ENCODE measurements around the gene MACROD2. TPM values are rescaled to one million over a fixed set of nuclear protein-coding genes. Genes with fewer than 3 reads are reported as not detected.
"Not testable (repeated sequence)": the region's sequence is repeated elsewhere in the genome, so short reads cannot be mapped to it uniquely, and the experiment has no call there.

MACROD2 gene
- total RNA-seq, 4 donors from 2014 or later: 1.8 to 4.8 (median 2.9) TPM

GRCh38 chr20:14925300-14925699, 930.0 kb downstream of the MACROD2 start:
- 85 to 94% methylated on average over 1 of the region's 1 CpG for WGBS, 2 donors
- DNase-seq: no peak
- intact Hi-C loops (cut with DNase I): no loop called here

GRCh38 chr20:14926436-14926835, 931.1 kb downstream of the MACROD2 start:
- H3K4me3 ChIP-seq; H3K9me3 ChIP-seq; H3K27ac ChIP-seq; H3K36me3 ChIP-seq; intact Hi-C loops (cut with DNase I); H3K27me3 ChIP-seq; DNase-seq; H3K4me1 ChIP-seq: not testable (repeated sequence)
- WGBS, 2 donors: 88 to 89% methylated on average over 2 of the region's 2 CpGs

More at GRCh38 chr20:14925300-14925699, 930.0 kb downstream of the MACROD2 start:
- H3K4me1 ChIP-seq: peaks cover 0 to 11% (median 10%) of the 10 kb centered on the region in 3 donors
- no peaks in the 10 kb centered on the region for H3K9me3 ChIP-seq
- H3K27ac ChIP-seq: no peak overlapping the region
- TF ChIP-seq POLR2A (IDR thresholded peaks at IDR 0.05) (no peak), CTCF (IDR thresholded peaks at IDR 0.05) (no peak)
- H3K4me3 ChIP-seq: no peak overlapping the region
- H3K36me3 ChIP-seq: no peaks in the 10 kb centered on the region
- H3K27me3 ChIP-seq: no peaks in the 10 kb centered on the region

- Histone ChIP-seq H3K27me3 (no peaks in the 10 kb centered on the region), H3K4me1 (peaks cover 0 to 5% (median 1%) of the 10 kb centered on the region in 3 donors), H3K27ac (no peak overlapping the region), H3K9me3 (no peaks in the 10 kb centered on the region), H3K36me3 (no peaks in the 10 kb centered on the region), H3K4me3 (no peak overlapping the region)
- intact Hi-C loops (cut with DNase I): no loop called here
- 4 to 24% methylated on average over 3 of the region's 3 CpGs for WGBS, 2 donors
- DNase-seq: no peak
- no peak for TF ChIP-seq POLR2A (IDR thresholded peaks at IDR 0.05)
- TF ChIP-seq CTCF (IDR thresholded peaks at IDR 0.05): no peak
These were observed 932.8 kb downstream of the MACROD2 start for GRCh38 chr20:14928083-14928482.

- no peaks in the 10 kb centered on the region for H3K9me3 ChIP-seq
- peaks cover 0 to 5% (median 0%) of the 10 kb centered on the region in 3 donors for H3K4me1 ChIP-seq
- TF ChIP-seq POLR2A (IDR thresholded peaks at IDR 0.05) (no peak), CTCF (IDR thresholded peaks at IDR 0.05) (no peak)
- no peaks in the 10 kb centered on the region for H3K36me3 ChIP-seq
- H3K27me3 ChIP-seq: no peaks in the 10 kb centered on the region
- WGBS, 2 donors: 97 to 99% methylated on average over 8 of the region's 8 CpGs
- H3K27ac ChIP-seq: no peak overlapping the region
- intact Hi-C loops (cut with DNase I): no loop called here
- DNase-seq: no peak
- no peak overlapping the region for H3K4me3 ChIP-seq
These were observed 934.1 kb downstream of the MACROD2 start for GRCh38 chr20:14929388-14929787.

- DNase-seq: no peak
- H3K4me1 ChIP-seq: no peaks in the 10 kb centered on the region
- intact Hi-C loops (cut with DNase I): no loop called here
- H3K27me3 ChIP-seq: no peaks in the 10 kb centered on the region
- WGBS, 2 donors: 84 to 93% methylated on average over 4 of the region's 4 CpGs
- H3K9me3 ChIP-seq: no peaks in the 10 kb centered on the region
- H3K27ac ChIP-seq: no peak overlapping the region
- no peaks in the 10 kb centered on the region for H3K36me3 ChIP-seq
- TF ChIP-seq POLR2A (IDR thresholded peaks at IDR 0.05) (no peak), CTCF (IDR thresholded peaks at IDR 0.05) (no peak)
- no peak overlapping the region for H3K4me3 ChIP-seq
These were observed 936.7 kb downstream of the MACROD2 start for GRCh38 chr20:14932040-14932439.

- 36 to 42% methylated on average over 1 of the region's 1 CpG for WGBS, 2 donors
- no peak for TF ChIP-seq POLR2A (IDR thresholded peaks at IDR 0.05)
- TF ChIP-seq CTCF (IDR thresholded peaks at IDR 0.05): no peak
- Histone ChIP-seq H3K27ac (no peak overlapping the region), H3K27me3 (no peaks in the 10 kb centered on the region), H3K4me1 (no peaks in the 10 kb centered on the region), H3K9me3 (peaks cover 0 to 11% (median 3%) of the 10 kb centered on the region in 3 donors), H3K4me3 (no peak overlapping the region), H3K36me3 (no peaks in the 10 kb centered on the region)
- intact Hi-C loops (cut with DNase I): no loop called here
- no peak for DNase-seq
These were observed 940.0 kb downstream of the MACROD2 start for GRCh38 chr20:14935285-14935684.
